ENCODE results near the gene ARID1B.

ARID1B gene

GRCh38 chr6:157158897-157159296 lies 381.7 kb downstream of the ARID1B start:
- Histone ChIP-seq H3K4me2 (ENCODE audit: low read length) (no peak overlapping the region), H4K12ac (ENCODE audit: low read depth, low read length) (no peak overlapping the region), H3K9ac (ENCODE audit: low read length) (no peak overlapping the region), H3K9me3 (ENCODE audit: insufficient read depth, low read depth, low read length) (no peaks in the 10 kb centered on the region), H3K4me3 (ENCODE audit: low read depth, low read length) (no peak overlapping the region), H4K8ac (ENCODE audit: low read depth, low read length) (no peak overlapping the region), H3K14ac (ENCODE audit: low read length) (no peak overlapping the region), H3K4me1 (ENCODE audit: control insufficient read depth in 1 of 2, insufficient read depth in 2 of 2, low read length in 2 of 2) (peaks cover 0 to 2% of the 10 kb centered on the region in 2 experiments), H4K91ac (ENCODE audit: low read depth, low read length) (no peak overlapping the region), H3K79me2 (ENCODE audit: control insufficient read depth, insufficient read depth, low read length, poor library complexity) (no peaks in the 10 kb centered on the region), H3K4ac (ENCODE audit: low read depth, low read length) (no peak overlapping the region), H3K23ac (ENCODE audit: low read length) (no peak overlapping the region), H3K27ac (ENCODE audit: low read depth, low read length) (no peak overlapping the region), H2AFZ (ENCODE audit: insufficient read depth, low read length, poor library complexity) (no peak overlapping the region), H2BK120ac (ENCODE audit: insufficient read depth, low read length, poor library complexity) (no peak overlapping the region), H2BK5ac (ENCODE audit: low read depth, low read length, poor library complexity) (no peak overlapping the region), H2BK12ac (ENCODE audit: low read length) (no peak overlapping the region), H3K79me1 (ENCODE audit: low read length) (no peaks in the 10 kb centered on the region), H3K18ac (ENCODE audit: low read length) (no peak overlapping the region), H2AK5ac (ENCODE audit: low read length) (no peak overlapping the region), H3K36me3 (ENCODE audit: control insufficient read depth in 1 of 2, insufficient read depth in 2 of 2, low read length in 2 of 2) (peaks cover 9% of the 10 kb centered on the region in 2 experiments), H3K27me3 (ENCODE audit: insufficient read depth, low read length) (no peaks in the 10 kb centered on the region)
- DNase-seq = no peak
- WGBS (ENCODE audit: extremely low coverage, insufficient coverage, insufficient read length) = no CpG with 5 or more reads among the region's 3 CpGs

DNA sequence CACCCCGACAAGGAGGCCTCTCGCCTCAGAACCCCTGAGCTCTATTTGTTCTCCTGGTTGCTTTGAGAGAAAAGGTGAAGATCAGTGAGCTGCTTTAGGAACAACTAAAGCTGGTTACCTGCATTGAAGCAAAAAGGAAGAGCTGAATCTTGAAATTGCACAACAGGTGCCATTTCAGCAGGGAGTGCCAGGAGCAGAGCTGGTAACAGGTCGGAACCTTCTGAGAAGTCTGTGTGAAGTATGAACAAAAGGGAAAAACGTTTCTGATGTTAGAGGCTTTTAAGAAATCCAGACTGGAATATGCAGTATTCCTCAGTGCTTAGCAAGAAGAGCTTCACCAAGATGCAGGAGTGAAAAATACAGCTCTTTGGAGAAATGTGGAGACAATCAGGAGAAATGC lies 382.2 kb downstream of the ARID1B start:
- WGBS (ENCODE audit: extremely low coverage, insufficient coverage, insufficient read length) = no CpG with 5 or more reads among the region's 4 CpGs
- peaks cover 9% of the 10 kb centered on the region in 2 experiments for H3K36me3 ChIP-seq (ENCODE audit: control insufficient read depth in 1 of 2, insufficient read depth in 2 of 2, low read length in 2 of 2)

GRCh38 chr6:157161912-157162311 lies 384.7 kb downstream of the ARID1B start:
- peaks cover 6% of the 10 kb centered on the region in 2 experiments for H3K36me3 ChIP-seq (ENCODE audit: control insufficient read depth in 1 of 2, insufficient read depth in 2 of 2, low read length in 2 of 2)

More for the DNA sequence above, 382.2 kb downstream of the ARID1B start:
- H2BK120ac ChIP-seq (ENCODE audit: insufficient read depth, low read length, poor library complexity) = no peak overlapping the region
- H3K27ac ChIP-seq (ENCODE audit: low read depth, low read length) = no peak overlapping the region
- H3K9ac ChIP-seq (ENCODE audit: low read length) = no peak overlapping the region
- H3K79me2 ChIP-seq (ENCODE audit: control insufficient read depth, insufficient read depth, low read length, poor library complexity) = no peaks in the 10 kb centered on the region
- H3K4me2 ChIP-seq (ENCODE audit: low read length) = no peak overlapping the region
- H2BK5ac ChIP-seq (ENCODE audit: low read depth, low read length, poor library complexity) = no peak overlapping the region
- no peak overlapping the region for H2AK5ac ChIP-seq (ENCODE audit: low read length)
- H3K18ac ChIP-seq (ENCODE audit: low read length) = no peak overlapping the region
- no peaks in the 10 kb centered on the region for H3K79me1 ChIP-seq (ENCODE audit: low read length)
- no peaks in the 10 kb centered on the region for H3K9me3 ChIP-seq (ENCODE audit: insufficient read depth, low read depth, low read length)
- no peak overlapping the region for H4K12ac ChIP-seq (ENCODE audit: low read depth, low read length)
- no peaks in the 10 kb centered on the region for H3K27me3 ChIP-seq (ENCODE audit: insufficient read depth, low read length)
- no peak overlapping the region for H3K23ac ChIP-seq (ENCODE audit: low read length)
- DNase-seq = no peak
- H3K4me3 ChIP-seq (ENCODE audit: low read depth, low read length) = no peak overlapping the region
- H4K91ac ChIP-seq (ENCODE audit: low read depth, low read length) = no peak overlapping the region
- no peak overlapping the region for H2AFZ ChIP-seq (ENCODE audit: insufficient read depth, low read length, poor library complexity)
- peaks cover 0 to 2% of the 10 kb centered on the region in 2 experiments for H3K4me1 ChIP-seq (ENCODE audit: control insufficient read depth in 1 of 2, insufficient read depth in 2 of 2, low read length in 2 of 2)
- H3K4ac ChIP-seq (ENCODE audit: low read depth, low read length) = no peak overlapping the region
- H3K14ac ChIP-seq (ENCODE audit: low read length) = no peak overlapping the region
- H4K8ac ChIP-seq (ENCODE audit: low read depth, low read length) = no peak overlapping the region
- H2BK12ac ChIP-seq (ENCODE audit: low read length) = no peak overlapping the region

GRCh38 chr6:157162766-157163433 lies 385.7 kb downstream of the ARID1B start:
- no peak overlapping the region for H3K4ac ChIP-seq (ENCODE audit: low read depth, low read length)
- H3K79me1 ChIP-seq (ENCODE audit: low read length) = no peaks in the 10 kb centered on the region
- H3K4me2 ChIP-seq (ENCODE audit: low read length) = no peak overlapping the region
- H3K4me1 ChIP-seq (ENCODE audit: control insufficient read depth in 1 of 2, insufficient read depth in 2 of 2, low read length in 2 of 2) = peaks cover 0 to 4% of the 10 kb centered on the region in 2 experiments
- no peaks in the 10 kb centered on the region for H3K27me3 ChIP-seq (ENCODE audit: insufficient read depth, low read length)
- H4K8ac ChIP-seq (ENCODE audit: low read depth, low read length) = no peak overlapping the region
- H3K9me3 ChIP-seq (ENCODE audit: insufficient read depth, low read depth, low read length) = no peaks in the 10 kb centered on the region
- no peak overlapping the region for H4K12ac ChIP-seq (ENCODE audit: low read depth, low read length)
- peaks cover 4 to 5% of the 10 kb centered on the region in 2 experiments for H3K36me3 ChIP-seq (ENCODE audit: control insufficient read depth in 1 of 2, insufficient read depth in 2 of 2, low read length in 2 of 2)
- H2BK5ac ChIP-seq (ENCODE audit: low read depth, low read length, poor library complexity) = no peak overlapping the region
- no peak overlapping the region for H3K23ac ChIP-seq (ENCODE audit: low read length)
- WGBS (ENCODE audit: extremely low coverage, insufficient coverage, insufficient read length) = no CpG with 5 or more reads among the region's 17 CpGs
- no peaks in the 10 kb centered on the region for H3K79me2 ChIP-seq (ENCODE audit: control insufficient read depth, insufficient read depth, low read length, poor library complexity)
- H3K18ac ChIP-seq (ENCODE audit: low read length) = no peak overlapping the region
- no peak overlapping the region for H3K27ac ChIP-seq (ENCODE audit: low read depth, low read length)
- no peak overlapping the region for H2AK5ac ChIP-seq (ENCODE audit: low read length)
- no peak overlapping the region for H4K91ac ChIP-seq (ENCODE audit: low read depth, low read length)
- H3K9ac ChIP-seq (ENCODE audit: low read length) = peak overlapping the region; percentile 45
- H3K4me3 ChIP-seq (ENCODE audit: low read depth, low read length) = no peak overlapping the region
- no peak overlapping the region for H2AFZ ChIP-seq (ENCODE audit: insufficient read depth, low read length, poor library complexity)
- no peak overlapping the region for H2BK120ac ChIP-seq (ENCODE audit: insufficient read depth, low read length, poor library complexity)
- DNase-seq = no peak
- no peak overlapping the region for H3K14ac ChIP-seq (ENCODE audit: low read length)
- H2BK12ac ChIP-seq (ENCODE audit: low read length) = no peak overlapping the region

More at GRCh38 chr6:157161912-157162311, 384.7 kb downstream of the ARID1B start:
- peak in 1 of 2 donors; percentile 39 for DNase-seq
- H2BK120ac ChIP-seq (ENCODE audit: insufficient read depth, low read length, poor library complexity) = no peak overlapping the region
- no peak overlapping the region for H3K4me2 ChIP-seq (ENCODE audit: low read length)
- H3K79me1 ChIP-seq (ENCODE audit: low read length) = no peaks in the 10 kb centered on the region
- peaks cover 0 to 4% of the 10 kb centered on the region in 2 experiments for H3K4me1 ChIP-seq (ENCODE audit: control insufficient read depth in 1 of 2, insufficient read depth in 2 of 2, low read length in 2 of 2)
- H3K27ac ChIP-seq (ENCODE audit: low read depth, low read length) = no peak overlapping the region
- no peak overlapping the region for H3K18ac ChIP-seq (ENCODE audit: low read length)
- H3K23ac ChIP-seq (ENCODE audit: low read length) = no peak overlapping the region
- H2AFZ ChIP-seq (ENCODE audit: insufficient read depth, low read length, poor library complexity) = no peak overlapping the region
- H3K14ac ChIP-seq (ENCODE audit: low read length) = no peak overlapping the region
- no peak overlapping the region for H3K9ac ChIP-seq (ENCODE audit: low read length)
- no peak overlapping the region for H4K8ac ChIP-seq (ENCODE audit: low read depth, low read length)
- no peak overlapping the region for H3K4me3 ChIP-seq (ENCODE audit: low read depth, low read length)
- H3K4ac ChIP-seq (ENCODE audit: low read depth, low read length) = no peak overlapping the region
- H3K9me3 ChIP-seq (ENCODE audit: insufficient read depth, low read depth, low read length) = no peaks in the 10 kb centered on the region
- H2BK12ac ChIP-seq (ENCODE audit: low read length) = no peak overlapping the region
- no peak overlapping the region for H2AK5ac ChIP-seq (ENCODE audit: low read length)
- H4K12ac ChIP-seq (ENCODE audit: low read depth, low read length) = no peak overlapping the region
- H2BK5ac ChIP-seq (ENCODE audit: low read depth, low read length, poor library complexity) = no peak overlapping the region
- no CpG with 5 or more reads among the region's 4 CpGs for WGBS (ENCODE audit: extremely low coverage, insufficient coverage, insufficient read length)
- H4K91ac ChIP-seq (ENCODE audit: low read depth, low read length) = no peak overlapping the region
- no peaks in the 10 kb centered on the region for H3K79me2 ChIP-seq (ENCODE audit: control insufficient read depth, insufficient read depth, low read length, poor library complexity)
- no peaks in the 10 kb centered on the region for H3K27me3 ChIP-seq (ENCODE audit: insufficient read depth, low read length)

All from trophoblast cell (in vitro differentiated cells and primary cell).